ENCODE measurements around the gene GPR153.

Gene GPR153

GRCh38 chr1:6218375-6219164, 42.3 kb downstream of the GPR153 start:
- in situ Hi-C loops (cut with MboI; ENCODE audit: low pct_unique_long_range_greater_than_20kb, low sequenced_read_pairs, unreplicated experiment): no loop called here

DNA sequence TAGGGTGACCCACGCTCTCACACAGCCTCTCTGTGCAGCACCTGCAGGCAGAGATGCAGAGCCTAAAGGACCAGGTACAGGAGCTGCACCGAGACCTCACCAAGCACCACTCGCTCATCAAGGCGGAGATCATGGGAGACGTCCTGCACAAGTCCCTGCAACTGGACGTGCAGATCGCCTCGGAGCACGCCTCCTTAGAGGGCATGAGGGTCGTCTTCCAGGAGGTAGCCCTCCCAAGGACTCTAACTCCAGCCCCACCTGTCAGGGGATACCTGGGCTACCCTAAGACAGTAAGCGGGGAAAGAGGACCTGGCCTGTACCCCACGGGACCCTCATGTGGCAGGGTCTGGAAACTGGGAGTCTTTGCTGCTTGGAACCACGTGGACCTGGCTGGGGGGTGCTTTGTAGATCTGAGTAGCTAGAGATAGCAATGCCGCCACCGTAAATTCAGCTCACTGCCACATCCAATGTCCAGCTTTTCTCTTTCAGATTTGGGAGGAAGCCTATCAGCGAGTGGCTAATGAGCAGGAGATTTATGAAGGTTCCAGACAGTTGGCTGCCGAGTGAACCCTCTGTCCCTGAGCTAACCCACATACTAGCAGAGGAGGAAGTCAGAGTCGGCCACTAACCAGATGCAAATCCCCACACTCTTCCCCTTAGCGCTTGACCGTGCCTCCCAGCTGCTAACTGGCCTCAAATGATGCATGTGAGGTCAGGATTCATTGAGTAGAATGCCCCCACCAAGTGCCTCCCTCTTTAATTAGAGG, 48.5 kb downstream of the GPR153 start:
- TF ChIP-seq, protein P1, sequence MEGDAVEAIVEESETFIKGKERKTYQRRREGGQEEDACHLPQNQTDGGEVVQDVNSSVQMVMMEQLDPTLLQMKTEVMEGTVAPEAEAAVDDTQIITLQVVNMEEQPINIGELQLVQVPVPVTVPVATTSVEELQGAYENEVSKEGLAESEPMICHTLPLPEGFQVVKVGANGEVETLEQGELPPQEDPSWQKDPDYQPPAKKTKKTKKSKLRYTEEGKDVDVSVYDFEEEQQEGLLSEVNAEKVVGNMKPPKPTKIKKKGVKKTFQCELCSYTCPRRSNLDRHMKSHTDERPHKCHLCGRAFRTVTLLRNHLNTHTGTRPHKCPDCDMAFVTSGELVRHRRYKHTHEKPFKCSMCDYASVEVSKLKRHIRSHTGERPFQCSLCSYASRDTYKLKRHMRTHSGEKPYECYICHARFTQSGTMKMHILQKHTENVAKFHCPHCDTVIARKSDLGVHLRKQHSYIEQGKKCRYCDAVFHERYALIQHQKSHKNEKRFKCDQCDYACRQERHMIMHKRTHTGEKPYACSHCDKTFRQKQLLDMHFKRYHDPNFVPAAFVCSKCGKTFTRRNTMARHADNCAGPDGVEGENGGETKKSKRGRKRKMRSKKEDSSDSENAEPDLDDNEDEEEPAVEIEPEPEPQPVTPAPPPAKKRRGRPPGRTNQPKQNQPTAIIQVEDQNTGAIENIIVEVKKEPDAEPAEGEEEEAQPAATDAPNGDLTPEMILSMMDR (IDR thresholded peaks at IDR 0.05; ENCODE audit: extremely low read depth, insufficient read depth, missing control alignments): no peak
- in situ Hi-C loops (cut with MboI; ENCODE audit: low pct_unique_long_range_greater_than_20kb, low sequenced_read_pairs, unreplicated experiment): no loop called here
- DNase-seq (ENCODE audit: low spot score): no peak

More at GRCh38 chr1:6218375-6219164, 42.3 kb downstream of the GPR153 start:
- DNase-seq (ENCODE audit: low spot score): no peak
- TF ChIP-seq, protein P1 (IDR thresholded peaks at IDR 0.05; ENCODE audit: extremely low read depth, insufficient read depth, missing control alignments): no peak

DNA sequence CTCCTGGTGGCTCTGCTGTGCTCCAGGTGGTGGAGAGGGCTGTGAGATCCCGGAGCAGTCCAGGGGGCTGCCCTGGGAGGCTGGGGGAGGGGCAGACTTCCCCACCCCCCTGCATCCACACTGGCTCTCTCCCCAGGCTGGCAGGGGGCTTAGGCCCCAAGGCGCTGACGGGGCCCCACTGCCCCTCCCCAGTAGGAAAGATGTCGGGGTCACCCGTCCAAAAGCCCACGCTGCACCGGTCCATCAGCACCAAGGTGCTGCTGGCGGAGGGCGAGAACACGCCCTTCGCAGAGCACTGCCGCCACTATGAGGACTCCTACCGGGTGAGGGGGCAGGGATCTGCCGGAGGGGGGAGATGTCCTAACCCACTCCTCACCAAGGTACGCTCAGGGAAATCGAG, 49.2 kb downstream of the GPR153 start:
- DNase-seq (ENCODE audit: low spot score): no peak
- TF ChIP-seq, protein P1 (IDR thresholded peaks at IDR 0.05; ENCODE audit: extremely low read depth, insufficient read depth, missing control alignments): no peak
- in situ Hi-C loops (cut with MboI; ENCODE audit: low pct_unique_long_range_greater_than_20kb, low sequenced_read_pairs, unreplicated experiment): no loop called here

DNA sequence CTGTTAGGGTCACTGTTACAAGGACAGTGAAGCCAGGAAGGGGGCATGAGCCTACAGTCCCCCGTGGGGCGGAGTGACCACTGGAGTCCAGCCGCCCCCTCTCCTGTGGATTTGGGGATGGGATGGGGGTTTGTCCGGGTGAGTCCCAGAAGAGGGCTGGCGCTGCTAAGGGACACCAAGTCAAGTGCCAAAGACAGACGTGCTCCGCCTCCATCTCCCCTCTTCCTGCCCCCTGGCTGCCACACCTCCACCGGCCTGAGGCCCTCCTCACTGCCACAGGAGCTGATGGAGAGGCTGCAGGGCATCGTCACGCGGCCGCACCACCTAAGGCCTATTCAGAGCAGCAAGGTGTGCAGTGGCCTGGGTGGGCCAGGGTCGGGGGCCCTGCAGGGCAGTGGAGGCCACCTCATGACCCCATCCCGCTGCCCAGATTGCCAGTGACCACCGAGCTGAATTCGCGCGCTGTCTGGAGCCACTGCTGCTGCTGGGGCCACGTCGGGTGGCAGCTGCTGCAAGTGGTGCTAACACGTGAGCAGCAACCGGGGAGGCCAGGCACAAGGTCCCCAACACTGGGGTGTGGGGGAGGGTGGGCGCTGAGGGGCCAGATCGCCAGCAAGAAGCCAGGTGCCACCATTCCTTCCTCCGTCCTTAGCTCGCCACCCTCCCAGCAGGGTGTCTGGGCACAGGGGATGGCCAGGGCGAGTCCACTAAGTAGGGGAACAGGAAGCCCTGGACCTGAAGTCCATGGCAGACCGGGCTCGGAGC, 50.1 kb downstream of the GPR153 start:
- TF ChIP-seq, protein P1 (IDR thresholded peaks at IDR 0.05; ENCODE audit: extremely low read depth, insufficient read depth, missing control alignments): no peak
- in situ Hi-C loops (cut with MboI; ENCODE audit: low pct_unique_long_range_greater_than_20kb, low sequenced_read_pairs, unreplicated experiment): no loop called here
- DNase-seq (ENCODE audit: low spot score): no peak

DNA sequence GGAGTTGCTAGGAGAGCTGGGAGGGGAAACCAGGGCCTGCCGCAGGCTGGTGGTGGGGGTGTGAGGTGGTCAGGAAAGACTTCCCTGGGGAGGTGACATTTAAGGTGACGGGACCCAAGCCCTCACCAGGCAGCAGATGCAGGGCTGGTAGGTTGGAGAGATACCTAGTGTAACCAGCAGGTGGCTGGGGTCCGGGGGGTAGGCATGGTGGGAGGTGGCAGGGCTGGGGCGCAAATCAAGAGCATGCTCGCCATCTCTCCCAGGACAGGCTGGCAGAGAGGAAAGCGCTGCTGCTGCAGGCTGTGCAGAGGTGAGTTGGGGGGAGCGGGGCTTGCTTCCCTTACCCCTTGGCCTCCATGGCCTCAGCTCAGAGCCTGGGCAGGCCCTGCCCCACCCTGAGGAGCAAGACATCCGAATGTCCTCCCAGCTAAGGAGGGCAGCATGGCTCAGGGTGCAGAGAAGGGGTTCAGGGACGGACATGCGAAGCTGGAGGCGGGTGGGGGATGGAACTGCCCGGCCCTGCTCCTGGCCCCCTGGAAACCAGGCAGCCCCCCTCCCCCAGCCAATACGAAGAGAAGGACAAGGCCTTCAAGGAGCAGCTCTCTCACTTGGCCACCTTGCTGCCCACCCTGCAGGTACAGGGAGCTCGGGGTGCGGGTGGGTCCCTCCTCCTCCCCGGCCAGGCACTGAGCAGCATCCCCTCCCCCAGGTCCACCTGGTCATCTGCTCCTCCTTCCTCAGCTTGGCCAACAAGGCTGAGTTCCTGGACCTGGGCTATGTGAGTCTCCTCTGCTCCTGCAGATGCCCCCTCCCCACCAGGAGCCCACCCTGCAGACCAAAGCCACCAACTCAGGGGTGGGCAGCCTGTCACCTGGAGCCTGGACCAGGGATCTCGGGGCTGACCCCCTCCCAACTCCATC, 51.0 kb downstream of the GPR153 start:
- in situ Hi-C loops (cut with MboI; ENCODE audit: low pct_unique_long_range_greater_than_20kb, low sequenced_read_pairs, unreplicated experiment): no loop called here
- no peak for DNase-seq (ENCODE audit: low spot score)
- TF ChIP-seq, protein P1 (IDR thresholded peaks at IDR 0.05; ENCODE audit: extremely low read depth, insufficient read depth, missing control alignments): peak; percentile 28
